Measurements from ENCODE around the gene ATG101.

DNA sequence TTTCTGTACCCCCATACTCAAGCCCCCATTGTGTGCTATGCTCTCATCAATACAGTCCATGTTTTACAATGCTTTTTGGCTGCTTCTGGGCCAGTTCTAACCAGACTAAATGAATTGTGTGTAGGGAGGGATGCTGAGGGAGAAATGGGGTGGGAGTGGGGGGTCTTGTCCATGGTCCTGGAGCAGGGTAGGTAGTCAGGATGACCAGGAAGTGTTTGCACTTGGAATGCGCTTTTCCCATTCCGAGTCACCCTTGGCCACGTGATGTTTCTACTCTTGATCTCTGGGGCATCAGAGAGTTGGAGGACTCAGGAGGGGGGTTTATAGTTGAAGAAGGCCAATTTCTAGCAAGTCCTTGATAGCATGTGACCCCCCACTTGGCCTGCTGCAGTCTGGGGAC, 8.5 kb downstream of the ATG101 start:
- TF ChIP-seq, protein P1, sequence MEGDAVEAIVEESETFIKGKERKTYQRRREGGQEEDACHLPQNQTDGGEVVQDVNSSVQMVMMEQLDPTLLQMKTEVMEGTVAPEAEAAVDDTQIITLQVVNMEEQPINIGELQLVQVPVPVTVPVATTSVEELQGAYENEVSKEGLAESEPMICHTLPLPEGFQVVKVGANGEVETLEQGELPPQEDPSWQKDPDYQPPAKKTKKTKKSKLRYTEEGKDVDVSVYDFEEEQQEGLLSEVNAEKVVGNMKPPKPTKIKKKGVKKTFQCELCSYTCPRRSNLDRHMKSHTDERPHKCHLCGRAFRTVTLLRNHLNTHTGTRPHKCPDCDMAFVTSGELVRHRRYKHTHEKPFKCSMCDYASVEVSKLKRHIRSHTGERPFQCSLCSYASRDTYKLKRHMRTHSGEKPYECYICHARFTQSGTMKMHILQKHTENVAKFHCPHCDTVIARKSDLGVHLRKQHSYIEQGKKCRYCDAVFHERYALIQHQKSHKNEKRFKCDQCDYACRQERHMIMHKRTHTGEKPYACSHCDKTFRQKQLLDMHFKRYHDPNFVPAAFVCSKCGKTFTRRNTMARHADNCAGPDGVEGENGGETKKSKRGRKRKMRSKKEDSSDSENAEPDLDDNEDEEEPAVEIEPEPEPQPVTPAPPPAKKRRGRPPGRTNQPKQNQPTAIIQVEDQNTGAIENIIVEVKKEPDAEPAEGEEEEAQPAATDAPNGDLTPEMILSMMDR (IDR thresholded peaks at IDR 0.05), result no peak
- TF ChIP-seq POLR2A (IDR thresholded peaks at IDR 0.05), result no peak

Data from uterus (tissue), 2 donors.